ENCODE data around the gene LILRB5.

GRCh38 chr19:54208784-54209057, 48.4 kb downstream of the LILRB5 start:
- no peak for TF ChIP-seq CTCF (conservative IDR thresholded peaks at IDR 0.05)
- no peak for TF ChIP-seq EZH2 (IDR thresholded peaks at IDR 0.05; ENCODE audit: low read depth)

Measured in PC-9 (cell line).